ENCODE results near the gene ZNF385B.

DNA sequence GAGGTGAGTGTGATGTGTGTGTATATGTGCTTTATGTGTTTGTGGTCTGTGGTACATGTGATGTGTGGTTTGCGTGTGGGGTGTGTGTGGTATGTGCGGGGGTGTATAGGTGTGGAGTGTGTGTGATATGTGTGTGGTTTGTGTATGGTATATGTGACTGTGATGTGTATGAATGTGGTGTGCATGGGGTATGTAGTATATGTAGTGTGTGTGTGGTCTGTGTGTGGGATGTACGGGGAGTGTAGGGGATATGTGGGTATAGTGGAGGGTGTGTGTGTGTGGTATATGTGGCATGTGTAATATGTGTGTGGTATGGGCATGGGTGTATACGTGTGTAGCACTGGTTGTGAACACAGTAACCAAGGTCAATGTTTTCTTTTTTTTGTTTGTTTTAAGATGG is 87.4 kb downstream of the ZNF385B start:
- TF ChIP-seq YY1 (IDR thresholded peaks at IDR 0.05; ENCODE audit: low read depth) = no peak
- TF ChIP-seq EP300 (IDR thresholded peaks at IDR 0.05; ENCODE audit: borderline replicate concordance) = no peak
- TF ChIP-seq TEAD4 (IDR thresholded peaks at IDR 0.05) = no peak
- TF ChIP-seq RAD21 (IDR thresholded peaks at IDR 0.05; ENCODE audit: low read depth) = no peak
- no peak for TF ChIP-seq NFIC (IDR thresholded peaks at IDR 0.05)
- no peak for TF ChIP-seq CEBPB (IDR thresholded peaks at IDR 0.05)
- TF ChIP-seq TCF12 (IDR thresholded peaks at IDR 0.05; ENCODE audit: low read depth) = no peak
- TF ChIP-seq TAF1 (IDR thresholded peaks at IDR 0.05; ENCODE audit: low read depth) = no peak
- TF ChIP-seq, protein P1, sequence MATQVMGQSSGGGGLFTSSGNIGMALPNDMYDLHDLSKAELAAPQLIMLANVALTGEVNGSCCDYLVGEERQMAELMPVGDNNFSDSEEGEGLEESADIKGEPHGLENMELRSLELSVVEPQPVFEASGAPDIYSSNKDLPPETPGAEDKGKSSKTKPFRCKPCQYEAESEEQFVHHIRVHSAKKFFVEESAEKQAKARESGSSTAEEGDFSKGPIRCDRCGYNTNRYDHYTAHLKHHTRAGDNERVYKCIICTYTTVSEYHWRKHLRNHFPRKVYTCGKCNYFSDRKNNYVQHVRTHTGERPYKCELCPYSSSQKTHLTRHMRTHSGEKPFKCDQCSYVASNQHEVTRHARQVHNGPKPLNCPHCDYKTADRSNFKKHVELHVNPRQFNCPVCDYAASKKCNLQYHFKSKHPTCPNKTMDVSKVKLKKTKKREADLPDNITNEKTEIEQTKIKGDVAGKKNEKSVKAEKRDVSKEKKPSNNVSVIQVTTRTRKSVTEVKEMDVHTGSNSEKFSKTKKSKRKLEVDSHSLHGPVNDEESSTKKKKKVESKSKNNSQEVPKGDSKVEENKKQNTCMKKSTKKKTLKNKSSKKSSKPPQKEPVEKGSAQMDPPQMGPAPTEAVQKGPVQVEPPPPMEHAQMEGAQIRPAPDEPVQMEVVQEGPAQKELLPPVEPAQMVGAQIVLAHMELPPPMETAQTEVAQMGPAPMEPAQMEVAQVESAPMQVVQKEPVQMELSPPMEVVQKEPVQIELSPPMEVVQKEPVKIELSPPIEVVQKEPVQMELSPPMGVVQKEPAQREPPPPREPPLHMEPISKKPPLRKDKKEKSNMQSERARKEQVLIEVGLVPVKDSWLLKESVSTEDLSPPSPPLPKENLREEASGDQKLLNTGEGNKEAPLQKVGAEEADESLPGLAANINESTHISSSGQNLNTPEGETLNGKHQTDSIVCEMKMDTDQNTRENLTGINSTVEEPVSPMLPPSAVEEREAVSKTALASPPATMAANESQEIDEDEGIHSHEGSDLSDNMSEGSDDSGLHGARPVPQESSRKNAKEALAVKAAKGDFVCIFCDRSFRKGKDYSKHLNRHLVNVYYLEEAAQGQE (IDR thresholded peaks at IDR 0.05; ENCODE audit: low read depth) = no peak
- TF ChIP-seq CREB1 (IDR thresholded peaks at IDR 0.05; ENCODE audit: low read depth) = no peak
- TF ChIP-seq EGR1 (IDR thresholded peaks at IDR 0.05) = no peak
- TF ChIP-seq, protein P2, sequence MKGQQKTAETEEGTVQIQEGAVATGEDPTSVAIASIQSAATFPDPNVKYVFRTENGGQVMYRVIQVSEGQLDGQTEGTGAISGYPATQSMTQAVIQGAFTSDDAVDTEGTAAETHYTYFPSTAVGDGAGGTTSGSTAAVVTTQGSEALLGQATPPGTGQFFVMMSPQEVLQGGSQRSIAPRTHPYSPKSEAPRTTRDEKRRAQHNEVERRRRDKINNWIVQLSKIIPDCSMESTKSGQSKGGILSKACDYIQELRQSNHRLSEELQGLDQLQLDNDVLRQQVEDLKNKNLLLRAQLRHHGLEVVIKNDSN (IDR thresholded peaks at IDR 0.05) = no peak
- TF ChIP-seq, protein P3, sequence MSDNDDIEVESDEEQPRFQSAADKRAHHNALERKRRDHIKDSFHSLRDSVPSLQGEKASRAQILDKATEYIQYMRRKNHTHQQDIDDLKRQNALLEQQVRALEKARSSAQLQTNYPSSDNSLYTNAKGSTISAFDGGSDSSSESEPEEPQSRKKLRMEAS (IDR thresholded peaks at IDR 0.05) = no peak

Data from Ishikawa (cell line).